Stimulated activated effector memory CD8-positive, alpha-beta T cell treated with anti-CD3 and anti-CD28 coated beads, Interleukin-12 subunit alpha, Interleukin-12 subunit beta, amount 100 ng/mL, for 72 hours (primary cell): ENCODE measurements around the gene SLC22A15.
"Not testable (repeated sequence)": the region's sequence is repeated elsewhere in the genome, so short reads cannot be mapped to it uniquely, and the experiment has no call there.

Experiments
- ATAC-seq: fragments of 150-1000 bp; cut with Tn5 transposase; 2 replicates; pipeline ENCODE4 v1.10.0; 2021
- DNase-seq, 2 donors: peaks; one replicate each; pipeline ENCODE4 v3.0.0; 2021 to 2022; ENCODE audit warnings: low spot score in 2 of 2
- H3K27ac Mint-ChIP-seq: one replicate; pipeline ENCODE4 v1.8.0; 2022; ENCODE audit warnings: mild to moderate bottlenecking, mixed read lengths
- H3K36me3 Mint-ChIP-seq: one replicate; pipeline ENCODE4 v1.8.0; 2022; ENCODE audit warnings: mild to moderate bottlenecking, mixed read lengths
- H3K4me1 Mint-ChIP-seq: one replicate; pipeline ENCODE4 v1.8.0; 2022; ENCODE audit warnings: mixed read lengths
- H3K4me3 Mint-ChIP-seq: one replicate; pipeline ENCODE4 v1.8.0; 2022; ENCODE audit warnings: mild to moderate bottlenecking, mixed read lengths
- H3K9me3 Mint-ChIP-seq: one replicate; pipeline ENCODE4 v1.8.0; 2022; ENCODE audit warnings: mixed read lengths

Gene SLC22A15

GRCh38 chr1:115975569-115976061 is 698 bp upstream of the SLC22A15 start:
- no peak for ATAC-seq
- peak overlapping the region; percentile 81 for H3K4me3 Mint-ChIP-seq
- H3K9me3 Mint-ChIP-seq = no peaks in the 10 kb centered on the region
- H3K27ac Mint-ChIP-seq = peak overlapping the region; percentile 86
- DNase-seq = no peak
- H3K36me3 Mint-ChIP-seq = no peaks in the 10 kb centered on the region
- H3K4me1 Mint-ChIP-seq = no peaks in the 10 kb centered on the region

- DNase-seq = no peak
- Mint-ChIP-seq H3K4me3 (peak overlapping the region; percentile 81), H3K9me3 (no peaks in the 10 kb centered on the region), H3K36me3 (no peaks in the 10 kb centered on the region), H3K27ac (no peak overlapping the region), H3K4me1 (no peaks in the 10 kb centered on the region)
- ATAC-seq = no peak
These were observed 697 bp downstream of the SLC22A15 start for GRCh38 chr1:115976921-115977498.

DNA sequence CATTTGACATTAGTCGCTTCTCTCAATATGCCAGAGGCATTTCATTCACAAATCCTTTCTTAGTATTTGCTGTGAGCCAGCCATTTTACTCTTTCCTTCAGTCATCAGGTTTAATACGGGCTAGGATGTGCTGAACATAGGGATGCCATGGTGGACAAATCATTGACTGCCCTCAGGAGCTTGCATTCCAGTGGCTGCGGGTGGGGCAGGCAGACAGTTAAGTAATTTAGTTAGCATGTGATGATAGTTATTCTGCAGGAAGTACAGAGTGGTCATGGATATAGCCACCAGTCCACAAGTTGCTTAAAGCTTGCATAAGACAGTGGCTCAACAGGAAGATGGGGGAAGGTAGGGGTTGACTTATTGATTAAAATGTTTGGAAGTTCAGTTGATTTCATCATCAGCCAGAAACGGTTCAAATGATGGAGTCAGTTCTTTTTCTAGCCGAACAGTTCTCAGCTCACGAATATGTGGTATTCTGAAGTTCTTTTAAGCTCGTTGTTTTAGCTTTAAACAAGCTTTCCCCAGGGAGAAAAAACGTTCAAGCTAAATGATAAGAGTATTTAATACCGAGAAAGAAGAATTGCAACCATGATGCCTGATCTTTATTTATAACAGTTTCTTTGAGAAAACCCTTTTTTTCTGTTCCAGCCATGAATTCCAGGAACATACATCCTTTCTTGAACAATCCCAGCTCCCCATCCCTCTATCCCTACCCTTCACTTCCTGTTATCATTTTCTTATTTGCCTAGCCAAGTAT is 1.4 kb downstream of the SLC22A15 start:
- no peak overlapping the region for H3K27ac Mint-ChIP-seq
- no peaks in the 10 kb centered on the region for H3K36me3 Mint-ChIP-seq
- H3K4me3 Mint-ChIP-seq = peak overlapping the region; percentile 81
- ATAC-seq (no peak), DNase-seq (no peak)
- H3K4me1 Mint-ChIP-seq = no peaks in the 10 kb centered on the region
- no peaks in the 10 kb centered on the region for H3K9me3 Mint-ChIP-seq

DNA sequence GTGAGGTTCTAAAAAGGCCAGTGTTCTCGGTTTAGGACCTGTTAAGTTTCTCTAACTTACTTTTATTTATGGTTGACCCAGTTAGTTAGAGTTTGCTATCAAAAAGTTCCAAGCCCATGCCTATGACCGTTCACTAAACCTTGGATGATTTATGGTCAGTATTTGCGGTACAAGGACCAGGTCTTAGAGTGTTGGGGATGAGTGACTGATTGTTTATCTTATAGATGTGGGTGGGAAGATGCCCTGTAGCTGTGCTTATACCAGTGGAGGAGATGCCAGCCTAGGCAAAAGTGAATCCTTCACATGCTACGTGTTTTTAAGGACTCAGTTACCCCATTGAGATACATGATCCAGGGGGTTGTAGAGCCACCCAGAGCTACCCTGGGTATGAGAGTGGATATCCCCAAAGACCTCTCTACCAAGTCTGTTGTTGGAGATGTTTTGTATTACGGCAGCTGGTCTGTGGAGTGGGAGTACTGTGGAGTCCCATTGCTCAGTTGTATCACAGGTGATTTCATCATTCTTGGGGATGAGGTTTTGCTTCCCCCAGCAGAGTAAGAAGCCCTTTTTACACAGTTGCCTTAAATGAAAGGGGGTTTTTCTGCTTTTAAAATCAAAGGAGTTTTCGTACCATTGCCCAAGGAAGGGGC is 2.1 kb downstream of the SLC22A15 start:
- Mint-ChIP-seq H3K27ac (no peak overlapping the region), H3K36me3 (no peaks in the 10 kb centered on the region), H3K9me3 (no peaks in the 10 kb centered on the region)

GRCh38 chr1:115980156-115980555 is 3.8 kb downstream of the SLC22A15 start:
- ATAC-seq (no peak), DNase-seq (no peak)
- Mint-ChIP-seq H3K36me3 (no peaks in the 10 kb centered on the region), H3K4me3 (no peak overlapping the region), H3K4me1 (no peaks in the 10 kb centered on the region), H3K9me3 (no peaks in the 10 kb centered on the region), H3K27ac (no peak overlapping the region)

More for the DNA sequence above, 2.1 kb downstream of the SLC22A15 start:
- Mint-ChIP-seq H3K4me1 (no peaks in the 10 kb centered on the region), H3K4me3 (no peak overlapping the region)
- ATAC-seq (no peak), DNase-seq (no peak)

DNA sequence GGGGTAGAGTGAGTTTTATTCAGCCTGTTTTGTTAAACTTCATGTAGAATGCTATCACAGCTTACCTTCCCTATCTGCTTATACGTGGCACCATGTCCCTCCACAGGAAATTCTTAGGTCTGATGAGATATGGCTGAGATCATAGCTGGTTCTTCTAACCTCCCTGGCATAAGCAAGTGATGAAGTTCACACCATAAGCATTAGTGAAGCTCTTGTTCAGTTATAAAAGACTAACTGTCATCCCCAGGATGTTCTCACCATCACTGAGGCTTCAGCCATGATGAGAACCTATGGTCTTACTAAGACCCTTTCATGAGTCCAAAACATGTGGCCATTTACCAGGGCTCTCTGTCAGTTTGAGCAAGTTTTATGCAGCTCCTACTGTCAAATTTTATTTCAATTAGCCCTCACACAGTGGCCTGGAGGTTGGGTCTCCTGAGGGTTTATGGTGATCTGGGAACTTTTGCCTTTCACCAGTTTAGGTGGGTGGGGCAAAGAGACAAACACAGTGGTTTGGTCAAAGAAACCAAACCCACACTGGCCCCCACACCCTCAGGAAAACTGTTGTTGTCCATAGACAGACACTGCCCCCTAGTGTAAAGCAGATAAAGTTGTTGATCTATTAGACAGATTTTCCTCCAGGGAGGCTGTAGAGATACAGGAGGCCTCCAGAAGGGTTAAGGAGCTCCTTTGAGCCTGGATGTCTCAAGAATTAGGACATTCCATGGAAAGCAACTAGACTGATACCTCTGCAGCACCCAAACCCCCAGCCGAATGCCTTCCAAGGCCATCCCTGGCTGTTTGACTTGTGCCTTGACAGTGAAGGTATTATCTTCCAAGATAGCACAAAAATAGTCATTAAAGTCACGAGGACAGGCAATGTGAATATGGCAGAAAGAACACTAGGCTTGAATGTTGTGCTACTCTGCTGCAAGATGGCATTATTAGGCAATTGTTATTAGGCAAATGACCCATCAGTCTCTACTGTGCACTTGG is 5.0 kb downstream of the SLC22A15 start:
- peak; percentile 47 for ATAC-seq

GRCh38 chr1:115982400-115982799 is 6.1 kb downstream of the SLC22A15 start:
- Mint-ChIP-seq H3K9me3 (no peaks in the 10 kb centered on the region), H3K27ac (no peak overlapping the region), H3K36me3 (no peaks in the 10 kb centered on the region), H3K4me1 (no peaks in the 10 kb centered on the region), H3K4me3 (no peak overlapping the region)
- ATAC-seq (no peak), DNase-seq (no peak)

More for the DNA sequence above, 5.0 kb downstream of the SLC22A15 start:
- Mint-ChIP-seq H3K27ac (no peak overlapping the region), H3K36me3 (no peaks in the 10 kb centered on the region), H3K4me3 (no peak overlapping the region), H3K9me3 (no peaks in the 10 kb centered on the region), H3K4me1 (no peaks in the 10 kb centered on the region)
- peak in 1 of 2 donors; percentile 56 for DNase-seq

DNA sequence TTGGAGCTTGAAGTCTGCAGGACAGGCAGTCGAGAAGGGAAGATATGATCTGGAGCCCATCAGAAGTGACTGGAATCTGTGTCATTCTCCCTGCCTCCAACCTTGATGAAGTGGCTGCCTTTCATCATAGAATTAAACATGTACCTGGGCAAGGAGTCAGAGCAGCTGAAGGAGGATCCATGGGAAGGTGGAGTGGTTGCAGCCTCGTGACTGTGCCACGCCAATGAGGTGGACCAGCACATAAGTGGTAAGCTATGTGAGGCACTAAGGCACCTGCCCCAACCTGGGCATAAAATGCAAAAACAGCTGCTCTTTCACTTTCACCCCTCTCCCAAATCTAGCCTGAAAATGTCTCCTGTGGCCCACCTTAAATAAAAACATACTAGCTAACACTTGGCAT is 7.3 kb downstream of the SLC22A15 start:
- no peaks in the 10 kb centered on the region for H3K9me3 Mint-ChIP-seq
- H3K36me3 Mint-ChIP-seq = no peaks in the 10 kb centered on the region
- H3K4me3 Mint-ChIP-seq = no peak overlapping the region
- ATAC-seq (no peak), DNase-seq (no peak)
- H3K4me1 Mint-ChIP-seq = no peaks in the 10 kb centered on the region
- no peak overlapping the region for H3K27ac Mint-ChIP-seq

DNA sequence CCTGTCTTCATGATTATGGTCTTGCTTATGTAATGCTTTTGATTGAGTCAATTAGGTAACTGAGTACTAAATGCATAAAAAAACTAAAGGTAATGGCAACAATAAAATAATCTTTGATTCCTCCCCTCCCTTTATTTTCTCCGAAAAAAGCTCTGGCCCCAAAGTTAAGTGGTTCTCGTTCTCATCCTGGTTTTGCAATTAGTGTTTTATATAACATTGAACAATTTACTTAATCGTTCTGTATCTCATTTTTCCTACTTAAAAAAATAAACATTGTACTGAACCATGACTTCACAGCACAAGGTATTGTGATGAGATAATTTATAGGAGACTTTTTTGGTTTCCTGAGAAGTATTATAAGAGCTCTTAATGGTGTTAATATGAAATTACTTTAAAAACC is 11.3 kb downstream of the SLC22A15 start:
- Mint-ChIP-seq H3K4me3 (no peak overlapping the region), H3K4me1 (peaks cover 6% of the 10 kb centered on the region), H3K36me3 (no peaks in the 10 kb centered on the region), H3K9me3 (no peaks in the 10 kb centered on the region), H3K27ac (no peak overlapping the region)
- DNase-seq = no peak
- ATAC-seq = no peak

- Mint-ChIP-seq H3K4me3 (no peak overlapping the region), H3K4me1 (peaks cover 6% of the 10 kb centered on the region), H3K9me3 (no peaks in the 10 kb centered on the region), H3K36me3 (no peaks in the 10 kb centered on the region), H3K27ac (no peak overlapping the region)
- ATAC-seq (no peak), DNase-seq (no peak)
These were observed 12.6 kb downstream of the SLC22A15 start for GRCh38 chr1:115988953-115989352.

DNA sequence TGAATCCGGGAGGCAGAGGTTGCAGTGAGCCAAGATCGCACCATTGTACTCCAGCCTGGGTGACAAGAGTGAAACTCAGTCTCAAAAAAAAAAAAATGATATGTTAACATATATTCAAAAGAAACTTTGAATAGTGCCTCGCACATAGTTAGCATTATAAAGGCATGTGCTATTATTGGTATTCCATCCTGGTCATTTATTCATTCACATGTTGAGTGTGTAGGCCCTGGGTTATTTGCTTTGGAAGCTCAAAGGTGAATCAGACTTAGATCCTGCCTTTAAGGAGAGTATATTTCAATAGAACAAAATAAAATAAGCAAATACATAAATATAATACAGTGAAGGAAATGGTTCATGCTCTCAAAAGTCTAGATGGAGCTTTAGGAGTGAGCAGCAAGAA is 13.4 kb downstream of the SLC22A15 start:
- ATAC-seq (no peak), DNase-seq (no peak)
- Mint-ChIP-seq H3K36me3 (no peaks in the 10 kb centered on the region), H3K27ac (no peak overlapping the region), H3K9me3 (no peaks in the 10 kb centered on the region), H3K4me3 (no peak overlapping the region), H3K4me1 (peaks cover 6% of the 10 kb centered on the region)

DNA sequence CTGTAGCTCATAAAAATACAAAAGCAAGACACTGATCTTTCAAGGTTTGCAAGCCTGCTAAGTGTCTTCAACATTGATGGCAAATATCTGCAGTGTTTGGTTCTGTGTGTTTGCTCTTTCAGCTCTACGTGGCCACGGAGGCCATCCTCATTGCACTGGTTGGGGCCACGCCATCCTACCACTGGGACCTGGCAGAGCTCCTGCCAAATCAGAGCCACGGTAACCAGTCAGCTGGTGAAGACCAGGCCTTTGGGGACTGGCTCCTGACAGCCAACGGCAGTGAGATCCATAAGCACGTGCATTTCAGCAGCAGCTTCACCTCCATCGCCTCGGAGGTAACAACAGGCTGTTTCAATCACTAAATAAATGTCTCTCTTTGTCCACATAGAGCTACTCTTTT is 15.6 kb downstream of the SLC22A15 start:
- Mint-ChIP-seq H3K4me1 (peaks cover 6% of the 10 kb centered on the region), H3K9me3 (no peaks in the 10 kb centered on the region), H3K36me3 (no peaks in the 10 kb centered on the region), H3K4me3 (no peak overlapping the region), H3K27ac (no peak overlapping the region)
- DNase-seq = no peak
- no peak for ATAC-seq

- not testable (repeated sequence) for DNase-seq, ATAC-seq, H3K36me3 Mint-ChIP-seq, H3K4me1 Mint-ChIP-seq, H3K27ac Mint-ChIP-seq, H3K4me3 Mint-ChIP-seq
- peaks cover 28% of the 10 kb centered on the region for H3K9me3 Mint-ChIP-seq
These were observed 21.6 kb downstream of the SLC22A15 start for GRCh38 chr1:115997921-115998320.

DNA sequence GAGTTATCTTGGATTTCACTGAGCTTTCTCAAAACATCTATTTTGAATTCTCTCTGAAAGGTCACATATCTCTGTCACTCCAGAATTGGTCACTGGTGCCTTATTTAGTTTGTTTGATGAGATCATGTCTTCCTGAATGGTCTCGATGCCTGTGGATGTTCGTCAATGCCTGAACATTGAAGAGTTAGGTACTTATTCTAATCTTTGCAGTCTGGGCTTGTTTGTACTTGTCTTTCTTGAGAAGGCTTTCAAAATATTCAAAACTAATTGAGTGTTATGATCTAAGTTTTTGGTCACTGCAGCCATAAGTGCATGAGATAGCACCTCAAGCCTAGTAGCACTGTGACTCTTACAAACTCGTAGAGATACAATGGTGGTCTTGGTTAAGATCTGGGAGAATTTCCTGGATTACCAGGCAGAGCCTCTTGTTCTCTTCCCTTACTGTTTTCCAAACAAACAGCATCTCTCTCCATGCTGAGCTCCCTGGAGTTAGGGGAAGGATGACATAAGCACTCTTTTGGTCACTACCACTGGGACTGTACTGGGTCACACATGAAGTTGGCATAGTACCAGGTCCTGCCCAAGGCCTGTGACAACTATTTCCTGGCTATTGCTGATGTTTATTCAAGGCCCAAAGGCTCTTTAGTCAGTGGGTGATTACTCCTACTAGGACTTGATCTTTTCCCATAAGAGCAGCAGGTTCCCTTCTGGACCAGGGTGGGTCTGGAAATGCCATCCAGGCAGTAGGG is 25.6 kb downstream of the SLC22A15 start:
- ATAC-seq (no peak), DNase-seq (no peak)
- Mint-ChIP-seq H3K27ac (no peak overlapping the region), H3K4me1 (peaks cover 7% of the 10 kb centered on the region), H3K9me3 (peaks cover 28% of the 10 kb centered on the region), H3K36me3 (no peaks in the 10 kb centered on the region), H3K4me3 (no peak overlapping the region)
